Breast epithelium (tissue), 3 donors: Measurements from ENCODE around the gene CFAP107.
"Not testable (repeated sequence)": the region's sequence is repeated elsewhere in the genome, so short reads cannot be mapped to it uniquely, and the experiment has no call there.

Experiments used
- CTCF ChIP-seq, 3 donors: fragments of 450-650 bp; IDR thresholded peaks; one replicate each; pipeline ENCODE4 v1.5.1; 2016 to 2017; ENCODE audit warnings: antibody characterized with exemption in 3 of 3, mild to moderate bottlenecking in 3 of 3, moderate library complexity in 3 of 3
- POLR2A ChIP-seq: fragments of 450-650 bp; IDR thresholded peaks from one replicate; pipeline ENCODE4 v1.6.1; 2016; ENCODE audit warnings: antibody characterized with exemption, mild to moderate bottlenecking, moderate library complexity
- POLR2AphosphoS5 ChIP-seq, 3 donors: sonication (generic); formaldehyde crosslinking; IDR thresholded peaks; one replicate each; pipeline ENCODE4 v1.6.1; 2017; ENCODE audit warnings: antibody characterized with exemption in 3 of 3

- TF ChIP-seq POLR2AphosphoS5 (IDR thresholded peaks at IDR 0.05); CTCF (IDR thresholded peaks at IDR 0.05); POLR2A: not testable (repeated sequence)
These were observed 37.8 kb downstream of the CFAP107 start for GRCh38 chr1:12783783-12784182.
